ENCODE results near the gene ZMYND8.

GRCh38 chr20:47213966-47214365, 142.5 kb downstream of the ZMYND8 start:
- TF ChIP-seq TAF1 (IDR thresholded peaks at IDR 0.05; ENCODE audit: low read depth, low read length) (no peak), JUN (IDR thresholded peaks at IDR 0.05; ENCODE audit: low read depth, low read length) (no peak), CTCF (IDR thresholded peaks at IDR 0.05; ENCODE audit: control extremely low read depth in 1 of 3, insufficient read depth in 1 of 3, low read depth in 1 of 3, low read length in 3 of 3) (no peak), EP300 (IDR thresholded peaks at IDR 0.05; ENCODE audit: borderline replicate concordance in 1 of 2, low read depth in 2 of 2, low read length in 2 of 2) (no peak)

All from H1 (cell line).